Activated CD4-positive, CD25-positive, alpha-beta regulatory T cell (primary cell): ENCODE data around the gene TSHZ1.
"Not testable (repeated sequence)": the region's sequence is repeated elsewhere in the genome, so short reads cannot be mapped to it uniquely, and the experiment has no call there.

Experiments used
- DNase-seq, 4 experiments: peaks; one replicate each; lab custom pipeline; 2025; lab: John Stamatoyannopoulos, UW

TSHZ1 gene

GRCh38 chr18:75307530-75307929 is 96.9 kb downstream of the TSHZ1 start:
- DNase-seq: no peak

- DNase-seq: no peak
Observed at GRCh38 chr18:75309564-75309963, 99.0 kb downstream of the TSHZ1 start.

GRCh38 chr18:75314117-75314516 is 103.5 kb downstream of the TSHZ1 start:
- no peak for DNase-seq

- no peak for DNase-seq
Observed at GRCh38 chr18:75314606-75315005, 104.0 kb downstream of the TSHZ1 start.

GRCh38 chr18:75316223-75316622 is 105.6 kb downstream of the TSHZ1 start:
- DNase-seq: no peak

- DNase-seq: no peak
Observed at GRCh38 chr18:75316826-75317225, 106.2 kb downstream of the TSHZ1 start.

GRCh38 chr18:75317300-75317699 is 106.7 kb downstream of the TSHZ1 start:
- DNase-seq: no peak

GRCh38 chr18:75317703-75318102 is 107.1 kb downstream of the TSHZ1 start:
- no peak for DNase-seq

- no peak for DNase-seq
Observed at GRCh38 chr18:75319905-75320304, 109.3 kb downstream of the TSHZ1 start.

- DNase-seq: no peak
Observed at GRCh38 chr18:75320506-75320905, 109.9 kb downstream of the TSHZ1 start.

DNA sequence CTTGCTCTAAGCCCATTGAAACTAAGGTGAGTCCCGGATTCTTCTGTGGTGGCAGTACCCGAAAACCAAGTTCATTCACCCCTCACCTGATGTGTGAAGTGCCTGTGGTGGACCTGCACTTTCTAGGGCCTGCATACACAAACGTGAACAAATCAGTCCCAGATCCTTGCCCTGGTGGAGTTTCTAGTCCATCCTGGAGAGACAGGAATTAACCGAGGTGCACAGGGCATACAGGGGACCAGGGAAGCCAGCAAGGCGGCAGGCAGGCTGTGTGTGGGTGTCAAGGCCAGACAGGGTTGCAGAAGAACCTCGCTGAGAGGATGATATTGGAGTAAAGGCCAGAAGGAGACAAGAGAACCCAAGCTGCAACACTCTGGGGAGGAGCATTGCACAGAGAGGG is 110.8 kb downstream of the TSHZ1 start:
- no peak for DNase-seq

DNA sequence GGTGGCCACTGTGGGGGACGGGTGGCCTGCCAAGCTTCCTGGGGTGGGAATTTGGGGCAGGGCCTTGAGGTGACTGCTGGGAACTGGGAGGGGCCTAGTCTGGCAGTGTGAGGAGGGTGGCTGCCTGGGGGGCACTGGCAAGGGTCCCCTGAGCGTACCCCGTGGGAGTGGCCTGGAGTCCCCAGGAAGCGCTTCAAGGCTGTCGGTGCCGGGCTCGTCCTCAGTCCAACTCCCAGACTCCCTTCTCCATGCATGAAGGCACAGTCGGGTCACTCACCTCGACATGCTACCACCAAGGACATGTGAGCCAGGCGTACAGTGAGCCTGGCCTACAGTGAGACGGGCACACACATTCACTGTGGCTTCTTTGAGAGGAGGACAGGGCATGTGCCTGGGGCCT is 111.6 kb downstream of the TSHZ1 start:
- DNase-seq: no peak

DNA sequence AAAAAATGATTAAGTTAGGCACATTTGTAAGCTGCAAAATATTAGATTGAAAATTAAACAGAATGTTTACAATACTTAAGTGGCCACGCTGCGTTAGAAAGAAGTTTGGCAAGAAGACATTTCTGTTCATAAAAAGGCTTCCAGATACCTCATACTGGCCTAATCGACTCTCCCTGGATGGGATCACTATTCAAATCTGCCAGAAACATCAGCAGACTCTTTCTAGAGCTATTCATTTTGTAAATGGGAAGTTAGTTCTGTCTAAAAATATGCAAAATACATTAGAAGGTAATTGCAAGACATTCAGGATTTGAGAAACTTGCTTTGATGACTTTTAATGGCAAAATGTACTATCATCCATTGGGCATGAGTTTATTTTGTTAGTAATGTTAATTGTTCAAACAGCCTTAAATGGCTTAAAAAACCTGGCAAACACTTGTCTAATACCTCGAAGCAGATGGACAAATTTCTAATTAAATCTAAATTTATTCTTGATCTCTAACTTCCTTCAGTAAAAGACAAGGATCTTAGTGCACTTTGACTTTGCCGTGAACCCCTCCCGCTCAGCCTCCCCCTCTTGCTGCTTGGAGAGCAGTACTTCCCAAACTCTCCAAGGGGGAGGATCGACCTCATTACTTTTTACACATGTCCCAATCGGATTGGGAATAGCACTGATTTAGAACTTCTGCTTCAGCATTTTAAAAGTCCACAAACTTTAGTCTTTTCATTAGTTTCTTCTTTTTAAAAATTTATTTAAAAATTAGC is 113.4 kb downstream of the TSHZ1 start:
- DNase-seq: no peak

- DNase-seq: no peak
Observed at GRCh38 chr18:75324686-75325257, 114.2 kb downstream of the TSHZ1 start.

GRCh38 chr18:75329753-75330152 is 119.2 kb downstream of the TSHZ1 start:
- not testable (repeated sequence) for DNase-seq

DNA sequence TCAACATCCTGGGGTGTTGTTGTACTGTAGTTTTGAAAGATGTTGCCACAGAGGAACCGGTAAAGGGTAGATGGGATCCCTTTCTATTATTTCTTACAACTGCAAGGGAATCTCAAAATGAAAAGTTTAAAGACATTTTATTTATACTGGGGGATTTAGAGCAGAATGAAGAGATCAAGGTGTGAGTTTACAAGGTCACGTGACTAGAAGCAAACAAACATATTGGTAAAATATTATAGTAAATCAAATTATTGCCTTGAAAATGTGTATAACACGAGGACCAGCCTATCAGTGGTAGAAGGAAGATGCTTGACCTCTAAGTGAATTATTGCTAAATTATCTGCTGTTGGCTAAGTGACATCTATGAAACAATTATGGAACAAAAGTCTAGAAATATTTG is 119.7 kb downstream of the TSHZ1 start:
- DNase-seq: no peak

GRCh38 chr18:75334869-75335268 is 124.3 kb downstream of the TSHZ1 start:
- no peak for DNase-seq

- DNase-seq: no peak
Observed at GRCh38 chr18:75335511-75335910, 124.9 kb downstream of the TSHZ1 start.

GRCh38 chr18:75336767-75337166 is 126.2 kb downstream of the TSHZ1 start:
- no peak for DNase-seq

- no peak for DNase-seq
Observed at GRCh38 chr18:75337348-75337747, 126.8 kb downstream of the TSHZ1 start.

- no peak for DNase-seq
Observed at GRCh38 chr18:75338631-75339030, 128.0 kb downstream of the TSHZ1 start.
